HG03457 (cell line): ENCODE measurements around the gene FAM227A.
A peak's percentile ranks its signal among the peaks of the same experiment; 100 is the strongest.

Experiments
- ATAC-seq: cut with Tn5 transposase; IDR thresholded peaks from one replicate; pipeline ENCODE4 v1.9.1; 2021; ENCODE audit warnings: moderate number of reproducible peaks; ENCODE audit not compliant: unreplicated experiment

FAM227A gene

GRCh38 chr22:38656256-38657044 is at the start of gene FAM227A, which contains the start of gene CBY1:
FAM227A (minus strand) TSS chr22:38656392; CDS start chr22:38650168, 6,224 bp downstream.
CBY1 (plus strand) TSS chr22:38656638; CDS start chr22:38668055, 11,417 bp downstream.
- peak; percentile 53 for ATAC-seq

- peak; percentile 56 for ATAC-seq
These were observed 49.3 kb upstream of the FAM227A start, which contains the start of gene GTPBP1 for GRCh38 chr22:38705235-38706100. GTPBP1 (plus strand) TSS chr22:38705944; CDS start chr22:38705956, 12 bp downstream.

- no peak for ATAC-seq
These were observed 48.6 kb upstream of the FAM227A start for GRCh38 chr22:38704654-38705234.

- ATAC-seq = no peak
These were observed 44.8 kb upstream of the FAM227A start, which contains the start of gene JOSD1 for GRCh38 chr22:38700789-38701628. JOSD1 (minus strand) TSS chr22:38700943; CDS start chr22:38699987, 956 bp downstream.

GRCh38 chr22:38700270-38700788 is 44.1 kb upstream of the FAM227A start:
- no peak for ATAC-seq

- ATAC-seq = no peak
These were observed 43.6 kb upstream of the FAM227A start for GRCh38 chr22:38699784-38700183.

- ATAC-seq = no peak
These were observed 43.0 kb upstream of the FAM227A start for GRCh38 chr22:38699143-38699542.

- no peak for ATAC-seq
These were observed 42.4 kb upstream of the FAM227A start for GRCh38 chr22:38698407-38699094.

- ATAC-seq = no peak
These were observed 41.4 kb upstream of the FAM227A start for GRCh38 chr22:38697425-38698089.

GRCh38 chr22:38696606-38697424 is 40.6 kb upstream of the FAM227A start:
- ATAC-seq = no peak

- ATAC-seq = no peak
These were observed 38.7 kb upstream of the FAM227A start for GRCh38 chr22:38694940-38695339.

- ATAC-seq = no peak
These were observed 37.9 kb upstream of the FAM227A start for GRCh38 chr22:38694049-38694448.

GRCh38 chr22:38689651-38690050 is 33.5 kb upstream of the FAM227A start:
- ATAC-seq = no peak

- ATAC-seq = no peak
These were observed 29.6 kb upstream of the FAM227A start for GRCh38 chr22:38685761-38686160.

GRCh38 chr22:38684895-38685294 is 28.7 kb upstream of the FAM227A start:
- no peak for ATAC-seq

- ATAC-seq = peak; percentile 64
These were observed 25.6 kb upstream of the FAM227A start, which contains the start of gene TOMM22 for GRCh38 chr22:38681582-38682335. TOMM22 (plus strand) TSS chr22:38681957; CDS start chr22:38681979, 22 bp downstream.

- ATAC-seq = no peak
These were observed 19.6 kb upstream of the FAM227A start for GRCh38 chr22:38675833-38676232.
